HepG2 (cell line): Measurements from ENCODE around the gene ALOX5. TPM values are rescaled to one million over a fixed set of nuclear protein-coding genes. Genes with fewer than 3 reads are reported as not detected.

Source experiments
- ATAC-seq: fragments of 200-7000 bp; cut with Tn5 transposase; 3 replicates; pipeline ENCODE4 v1.9.1; 2020; ENCODE audit warnings: mild to moderate bottlenecking, moderate library complexity
- BruUV-seq: library from RNA; stranded (reverse); fragments of 400-500 nt; replicated peaks from 2 replicates; lab custom pipeline; 2021; lab: Mats Ljungman, UMichigan
- CTCF ChIA-PET: fragments of 300-600 bp; formaldehyde crosslinking; extraction: SDS; loops from one replicate; lab custom pipeline; 2021; ENCODE audit warnings: low total read pairs, inconsistent platforms, low intra/inter-chr PET ratio; lab: Yijun Ruan, JAX
- POLR2A ChIA-PET: fragments of 350-600 bp; sonication (Branson Sonifier 250); formaldehyde crosslinking; loops from one replicate; lab custom pipeline; 2020; ENCODE audit warnings: antibody characterized with exemption, inconsistent platforms; lab: Yijun Ruan, JAX
- DNase-seq: peaks from one replicate; pipeline ENCODE4 v3.0.0-alpha.2; 2015; ENCODE audit warnings: low spot score
- FAIRE-seq: peaks from 3 replicates; lab custom pipeline; 2011; peaks lifted over from hg19 to GRCh38; lab: Jason Lieb, UNC
- H2AFZ ChIP-seq: one replicate; pipeline ENCODE4 v1.6.1; 2011; ENCODE audit warnings: low read length, inconsistent platforms
- H3K27ac ChIP-seq: fragments of 300-600 bp; 3 replicates; pipeline ENCODE4 v1.8.0; 2011; ENCODE audit warnings: mixed run types, mild to moderate bottlenecking, mixed read lengths, low read length, inconsistent platforms; ENCODE audit not compliant: insufficient read depth; ENCODE audit errors: extremely low read length
- H3K27me3 ChIP-seq, 2 experiments: fragments of 200-600 bp in 1 of 2; 2 replicates in 1 of 2; 3 replicates in 1 of 2; pipeline versions ENCODE4 v1.6.0 to v1.8.0; 2011; ENCODE audit warnings: low read length in 2 of 2, mild to moderate bottlenecking in 2 of 2, moderate library complexity in 2 of 2, inconsistent platforms in 1 of 2; ENCODE audit not compliant: insufficient read depth in 2 of 2, control insufficient read depth in 1 of 2
- H3K36me3 ChIP-seq, 2 experiments: fragments of 200-600 bp in 1 of 2; replicated peaks in 1 of 2; 2 replicates in 1 of 2; 3 replicates in 1 of 2; pipeline versions ENCODE4 v1.5.1 to v1.8.0; 2011; ENCODE audit warnings: low read length in 2 of 2, inconsistent platforms in 1 of 2; ENCODE audit not compliant: insufficient read depth in 2 of 2, control insufficient read depth in 1 of 2
- H3K4me1 ChIP-seq: 2 replicates; pipeline ENCODE4 v1.5.1; 2012; ENCODE audit warnings: low read length, inconsistent platforms; ENCODE audit not compliant: insufficient read depth
- H3K4me2 ChIP-seq: 2 replicates; pipeline ENCODE4 v1.6.0; 2011; ENCODE audit warnings: low read depth, low read length, inconsistent platforms
- H3K4me3 ChIP-seq, 3 experiments: fragments of 200-600 bp in 1 of 3; sonication (generic), shearing (Covaris generic) in 1 of 3; replicated peaks in 1 of 3; 2 replicates each; pipeline ENCODE4 v1.5.1; 2011 to 2016; ENCODE audit warnings: low read length in 3 of 3, inconsistent platforms in 2 of 3, low read depth in 2 of 3, mild to moderate bottlenecking in 2 of 3, control low read depth in 1 of 3, mixed read lengths in 1 of 3; ENCODE audit not compliant: insufficient read depth in 1 of 3
- H3K79me2 ChIP-seq: one replicate; pipeline ENCODE4 v1.6.1; 2011; ENCODE audit warnings: low read length, inconsistent platforms; ENCODE audit not compliant: insufficient read depth
- H3K9ac ChIP-seq: 2 replicates; pipeline ENCODE4 v1.6.0; 2011; ENCODE audit warnings: mild to moderate bottlenecking, low read depth, low read length, inconsistent platforms; ENCODE audit not compliant: insufficient read depth
- H3K9me3 ChIP-seq: 2 replicates; pipeline ENCODE4 v1.5.1; 2012; ENCODE audit warnings: mild to moderate bottlenecking, low read length
- H4K20me1 ChIP-seq: 2 replicates; pipeline ENCODE4 v1.6.0; 2011; ENCODE audit warnings: inconsistent platforms, mild to moderate bottlenecking, low read length, moderate library complexity; ENCODE audit not compliant: insufficient read depth
- CBX5 ChIP-seq: sonication (generic); formaldehyde crosslinking; IDR thresholded peaks from 2 replicates; pipeline ENCODE4 v1.4.0; 2020; ENCODE audit warnings: missing genetic modification reagents, borderline replicate concordance
- FOSL2 ChIP-seq: sonication (generic); formaldehyde crosslinking; IDR thresholded peaks from 2 replicates; pipeline ENCODE4 v1.4.0; 2020; ENCODE audit warnings: missing genetic modification reagents
- SALL2 ChIP-seq: sonication (generic); formaldehyde crosslinking; IDR thresholded peaks from 2 replicates; pipeline ENCODE4 v1.8.1; 2023; ENCODE audit warnings: mild to moderate bottlenecking, missing genetic modification reagents, inconsistent platforms
- ZNF318 ChIP-seq: sonication (generic); formaldehyde crosslinking; IDR thresholded peaks from 2 replicates; pipeline ENCODE4 v1.4.0; 2020; ENCODE audit warnings: mild to moderate bottlenecking, missing genetic modification reagents
- ZNF383 ChIP-seq: sonication (generic); formaldehyde crosslinking; IDR thresholded peaks from 2 replicates; pipeline ENCODE4 v1.4.0; 2020; ENCODE audit warnings: missing genetic modification reagents, mild to moderate bottlenecking, borderline replicate concordance
- WGBS: methylation state at CpG from one replicate; pipeline ENCODE4 v1.1.6; 2017; ENCODE audit warnings: low lambda C conversion rate; 5-methylcytosine and 5-hydroxymethylcytosine counted together
- in situ Hi-C: cut with HindIII; loops from 2 replicates; pipeline ENCODE4 v1.10.0; 2017; ENCODE audit warnings: low pct_unique_long_range_greater_than_20kb; ENCODE audit not compliant: extremely low pct_ligation_motif_present
- intact Hi-C: fragments of 100-400 bp; cut with micrococcal nuclease; formaldehyde crosslinking; loops from one replicate; pipeline ENCODE4 v1.10.0; 2022; ENCODE audit not compliant: unreplicated experiment
- polyA plus RNA-seq, 8 experiments: library from polyadenylated mRNA; depleted of rRNA in 3 of 8; stranded (reverse) in 7 of 8; unstranded in 1 of 8; fragments of >200 nt; fragmentation: Illumina TruSeq in 4 of 8; extraction: Trizol in 4 of 8; gene quantifications; 2 replicates each; pipeline versions ENCODE4 v1.2.1 to v1.2.3, GENCODE V29; 2011 to 2016; ENCODE audit warnings: low read depth in 4 of 8, missing spikeins in 1 of 8, mixed read lengths in 1 of 8; ENCODE audit not compliant: insufficient read depth in 1 of 8
- total RNA-seq, 5 experiments: library from RNA; depleted of rRNA; stranded (reverse); fragments of >200 nt; fragmentation: Illumina TruSeq; extraction: Trizol; gene quantifications; 2 replicates each; pipeline ENCODE4 v1.2.3, GENCODE V29; 2016; ENCODE audit warnings: low read depth in 1 of 5
- TF ChIP-seq, protein P1 (sequence below): IDR thresholded peaks from 2 replicates; pipeline ENCODE4 v1.6.1; 2016; ENCODE audit warnings: missing biosample characterization, missing genetic modification reagents, low read depth

The ALOX5 gene
- total and polyA plus RNA-seq, 2 of the 13 experiments (the other 11 are each of a cell fraction or from before 2014, with no cell fraction given), result 0.04 TPM; not detected in 1

DNA sequence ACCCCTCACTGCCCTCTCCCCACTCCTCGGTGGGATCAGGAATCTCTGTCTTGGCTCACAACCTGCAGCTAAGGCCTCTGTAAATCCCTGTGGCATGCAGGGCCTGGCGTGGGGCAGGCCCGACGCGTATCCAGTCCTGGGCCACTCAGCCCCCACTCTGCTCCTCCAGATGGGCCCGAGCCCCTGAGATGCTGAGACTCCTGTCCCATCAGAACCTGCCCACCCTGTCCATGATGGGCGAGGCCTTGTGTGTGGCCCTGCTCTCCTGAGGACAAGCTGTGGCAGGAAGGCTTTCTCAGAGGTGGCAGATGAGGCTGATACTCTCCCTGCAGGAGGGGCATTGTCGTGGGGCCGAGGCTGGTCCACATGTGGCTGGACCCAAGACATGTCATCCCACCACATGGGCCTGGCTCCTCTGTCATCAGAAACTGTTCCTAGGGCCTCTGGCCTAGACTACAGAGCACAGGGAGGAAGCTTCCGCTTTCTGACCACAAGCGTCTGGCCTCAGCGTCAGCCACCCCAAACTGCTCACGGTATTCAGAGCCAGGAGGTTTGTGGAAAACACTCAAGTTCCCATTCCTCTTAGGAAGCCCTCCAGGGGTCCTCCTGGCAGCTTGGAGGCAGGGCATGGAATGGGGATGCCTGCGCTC is 6.0 kb downstream of the ALOX5 start:
- no peaks in the 10 kb centered on the region for H3K36me3 ChIP-seq
- WGBS, result 63% methylated on average over 6 of the region's 14 CpGs
- no peaks in the 10 kb centered on the region for H3K4me1 ChIP-seq
- no peak overlapping the region for H3K9ac ChIP-seq
- in situ Hi-C loops (no loop called here), intact Hi-C loops (no loop called here)
- no peak for FAIRE-seq
- POLR2A ChIA-PET, result no interaction called here
- no peak for DNase-seq
- no TSS peak for BruUV-seq
- no peak overlapping the region for H3K27ac ChIP-seq
- no peak overlapping the region for H3K4me3 ChIP-seq
- no peak overlapping the region for H2AFZ ChIP-seq
- H4K20me1 ChIP-seq, result no peaks in the 10 kb centered on the region
- no peaks in the 10 kb centered on the region for H3K79me2 ChIP-seq
- CTCF ChIA-PET, result no interaction called here
- peaks cover 2 to 36% of the 10 kb centered on the region in 2 experiments for H3K27me3 ChIP-seq
- no peak overlapping the region for H3K4me2 ChIP-seq
- no peaks in the 10 kb centered on the region for H3K9me3 ChIP-seq
- no peak for ATAC-seq
- TF ChIP-seq FOSL2 (CRISPR knock-in tag), result no peak

GRCh38 chr10:45380903-45381620 is 7.0 kb downstream of the ALOX5 start:
- ATAC-seq (no peak), FAIRE-seq (no peak), DNase-seq (no peak)
- Histone ChIP-seq H4K20me1 (no peaks in the 10 kb centered on the region), H3K79me2 (no peaks in the 10 kb centered on the region), H3K4me1 (no peaks in the 10 kb centered on the region), H3K27me3 (peaks cover 1 to 31% of the 10 kb centered on the region in 2 experiments; a peak in 4 of 5 replicates), H3K4me2 (no peak overlapping the region), H3K9me3 (no peaks in the 10 kb centered on the region), H3K27ac (no peak overlapping the region), H2AFZ (no peak overlapping the region), H3K9ac (no peak overlapping the region), H3K36me3 (no peaks in the 10 kb centered on the region), H3K4me3 (no peak overlapping the region)
- intact Hi-C loops (no loop called here), in situ Hi-C loops (no loop called here)
- no TSS peak for BruUV-seq
- WGBS, result 0% methylated on average over 3 of the region's 8 CpGs
- CTCF ChIA-PET, result no interaction called here
- POLR2A ChIA-PET, result no interaction called here
- no peak for TF ChIP-seq CBX5 (CRISPR knock-in tag)
- TF ChIP-seq SALL2 (CRISPR knock-in tag), result no peak
- TF ChIP-seq, protein P1, sequence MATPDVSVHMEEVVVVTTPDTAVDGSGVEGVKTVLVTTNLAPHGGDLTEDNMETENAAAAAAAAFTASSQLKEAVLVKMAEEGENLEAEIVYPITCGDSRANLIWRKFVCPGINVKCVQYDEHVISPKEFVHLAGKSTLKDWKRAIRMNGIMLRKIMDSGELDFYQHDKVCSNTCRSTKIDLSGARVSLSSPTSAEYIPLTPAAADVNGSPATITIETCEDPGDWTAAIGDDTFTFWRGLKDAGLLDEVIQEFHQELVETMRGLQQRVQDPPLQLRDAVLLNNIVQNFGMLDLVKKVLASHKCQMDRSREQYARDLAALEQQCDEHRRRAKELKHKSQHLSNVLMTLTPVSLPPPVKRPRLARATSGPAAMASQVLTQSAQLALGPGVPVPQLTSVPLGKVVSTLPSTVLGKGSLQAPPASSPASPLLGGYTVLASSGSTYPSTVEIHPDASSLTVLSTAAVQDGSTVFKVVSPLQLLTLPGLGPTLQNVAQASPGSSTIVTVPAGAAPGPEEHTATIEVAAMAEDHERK, result no peak
- no peak for TF ChIP-seq ZNF318 (CRISPR knock-in tag)
- TF ChIP-seq ZNF383, result no peak
